ENCODE results near the gene LTO1. TPM values are rescaled to one million over a fixed set of nuclear protein-coding genes. Genes with fewer than 3 reads are reported as not detected.

The LTO1 gene
- total RNA-seq, 1 experiment from 2014 or later: 25.3 TPM

DNA sequence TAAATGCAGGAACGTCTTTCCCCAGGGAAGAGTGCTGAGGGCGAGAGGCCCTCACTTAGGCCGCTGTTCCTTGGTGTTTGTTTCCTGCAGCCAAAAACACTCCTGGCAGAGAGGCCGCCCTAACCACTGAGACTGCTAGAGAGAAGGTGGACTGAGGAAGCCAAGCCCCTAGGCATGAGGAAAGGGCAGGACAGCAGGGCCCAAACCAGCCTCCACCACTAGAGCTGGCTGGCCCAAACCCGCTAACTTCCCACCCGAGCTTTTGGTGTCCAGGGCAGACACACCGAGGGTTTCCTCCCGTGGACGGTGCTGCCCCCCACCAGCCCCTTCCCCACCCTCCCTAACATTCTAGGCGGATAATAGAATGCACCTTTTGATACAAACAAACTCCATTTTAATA, 22.7 kb upstream of the LTO1 start:
- Histone ChIP-seq H3K9ac (ENCODE audit: extremely low read depth, insufficient read length, low read length) (no peak overlapping the region), H4K8ac (replicated peaks; ENCODE audit: insufficient read length, low read depth, low read length) (no peak overlapping the region), H2BK20ac (ENCODE audit: low read depth, low read length, poor library complexity, severe bottlenecking) (no peak overlapping the region), H3K23ac (ENCODE audit: insufficient read length, low read depth, low read length) (no peak overlapping the region), H3K4ac (ENCODE audit: low read depth, low read length) (no peak overlapping the region), H3T11ph (ENCODE audit: low read length) (no peak overlapping the region), H3K18ac (ENCODE audit: insufficient read length, low read depth, low read length) (no peak overlapping the region), H4K20me1 (ENCODE audit: control insufficient read depth, insufficient read depth, insufficient read length) (no peaks in the 10 kb centered on the region), H4K5ac (ENCODE audit: insufficient read length, low read depth, low read length) (no peak overlapping the region), H3K27me3 (ENCODE audit: insufficient read depth, low read length) (no peaks in the 10 kb centered on the region), H3K14ac (ENCODE audit: insufficient read depth, low read length) (no peak overlapping the region), H3K56ac (ENCODE audit: insufficient read length, low read depth, low read length) (no peak overlapping the region), H2BK15ac (ENCODE audit: low read depth, low read length) (no peak overlapping the region), H3K9me3 (ENCODE audit: control insufficient read depth, low read depth, low read length) (no peaks in the 10 kb centered on the region), H2BK120ac (ENCODE audit: low read depth, low read length, poor library complexity, severe bottlenecking) (no peak overlapping the region), H2AK5ac (ENCODE audit: insufficient read length, low read length) (no peak overlapping the region), H3K23me2 (ENCODE audit: insufficient read length, low read depth, low read length, poor library complexity, severe bottlenecking) (peaks cover 9% of the 10 kb centered on the region), H2BK5ac (ENCODE audit: insufficient read length, low read length) (no peak overlapping the region), H3K79me2 (ENCODE audit: insufficient read depth, low read length) (no peaks in the 10 kb centered on the region), H3K27ac (ENCODE audit: insufficient read length, low read depth, low read length) (no peak overlapping the region), H2AFZ (ENCODE audit: low read length) (no peak overlapping the region), H3K4me2 (ENCODE audit: insufficient read depth, insufficient read length, low read length) (no peak overlapping the region), H4K91ac (ENCODE audit: insufficient read length, low read depth, low read length) (no peak overlapping the region), H3K79me1 (ENCODE audit: insufficient read depth, low read depth, low read length, poor library complexity, severe bottlenecking) (no peaks in the 10 kb centered on the region), H3K4me1 (ENCODE audit: insufficient read depth, low read length) (peaks cover 3% of the 10 kb centered on the region; the same call in 1 of the 2 replicates), H2BK12ac (ENCODE audit: insufficient read length, low read depth, low read length) (no peak overlapping the region)
- no peak for DNase-seq
- Mint-ChIP-seq H3K4me1 (peaks cover 25 to 27% of the 10 kb centered on the region in 2 experiments), H3K27ac (no peak overlapping the region), H3K27me3 (ENCODE audit: low read depth) (peaks cover 4% of the 10 kb centered on the region), H3K36me3 (ENCODE audit: insufficient read depth in 1 of 3, low read depth in 3 of 3) (peaks cover 0 to 9% (median 6%) of the 10 kb centered on the region in 3 experiments; a peak in 5 of 7 replicates), H3K4me3 (no peak overlapping the region; a peak in 1 of 5 replicates), H3K9me3 (no peaks in the 10 kb centered on the region)
- no CpG with 5 or more reads among the region's 10 CpGs for WGBS (ENCODE audit: extremely low coverage, insufficient read length, low lambda C conversion rate)
- TF ChIP-seq, protein P1, sequence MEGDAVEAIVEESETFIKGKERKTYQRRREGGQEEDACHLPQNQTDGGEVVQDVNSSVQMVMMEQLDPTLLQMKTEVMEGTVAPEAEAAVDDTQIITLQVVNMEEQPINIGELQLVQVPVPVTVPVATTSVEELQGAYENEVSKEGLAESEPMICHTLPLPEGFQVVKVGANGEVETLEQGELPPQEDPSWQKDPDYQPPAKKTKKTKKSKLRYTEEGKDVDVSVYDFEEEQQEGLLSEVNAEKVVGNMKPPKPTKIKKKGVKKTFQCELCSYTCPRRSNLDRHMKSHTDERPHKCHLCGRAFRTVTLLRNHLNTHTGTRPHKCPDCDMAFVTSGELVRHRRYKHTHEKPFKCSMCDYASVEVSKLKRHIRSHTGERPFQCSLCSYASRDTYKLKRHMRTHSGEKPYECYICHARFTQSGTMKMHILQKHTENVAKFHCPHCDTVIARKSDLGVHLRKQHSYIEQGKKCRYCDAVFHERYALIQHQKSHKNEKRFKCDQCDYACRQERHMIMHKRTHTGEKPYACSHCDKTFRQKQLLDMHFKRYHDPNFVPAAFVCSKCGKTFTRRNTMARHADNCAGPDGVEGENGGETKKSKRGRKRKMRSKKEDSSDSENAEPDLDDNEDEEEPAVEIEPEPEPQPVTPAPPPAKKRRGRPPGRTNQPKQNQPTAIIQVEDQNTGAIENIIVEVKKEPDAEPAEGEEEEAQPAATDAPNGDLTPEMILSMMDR (conservative IDR thresholded peaks at IDR 0.05): no peak
